HepG2 (cell line): ENCODE measurements around the gene C1QTNF6. TPM values are rescaled to one million over a fixed set of nuclear protein-coding genes. Genes with fewer than 3 reads are reported as not detected.

ENCODE experiments used
- ARID2 ChIP-seq: sonication (generic); formaldehyde crosslinking; IDR thresholded peaks from 2 replicates; pipeline ENCODE4 v1.8.1; 2022; ENCODE audit warnings: mild to moderate bottlenecking, missing genetic modification reagents, borderline replicate concordance
- ATF6 ChIP-seq: sonication (generic); formaldehyde crosslinking; conservative IDR thresholded peaks from 2 replicates; pipeline ENCODE4 v1.4.0; 2020; ENCODE audit warnings: missing genetic modification reagents
- CREBL2 ChIP-seq: sonication (generic); formaldehyde crosslinking; IDR thresholded peaks from 2 replicates; pipeline ENCODE4 v1.8.1; 2023; ENCODE audit warnings: missing genetic modification reagents, mild to moderate bottlenecking, borderline replicate concordance
- FOSL1 ChIP-seq: sonication (generic); formaldehyde crosslinking; IDR thresholded peaks from 2 replicates; pipeline ENCODE4 v1.9.0; 2021; ENCODE audit warnings: missing genetic modification reagents, borderline replicate concordance
- FUBP1 ChIP-seq: sonication (generic); formaldehyde crosslinking; IDR thresholded peaks from 2 replicates; pipeline ENCODE4 v1.5.1; 2020; ENCODE audit warnings: missing genetic modification reagents, mild to moderate bottlenecking, borderline replicate concordance
- HOXD1 ChIP-seq: sonication (generic); formaldehyde crosslinking; IDR thresholded peaks from 2 replicates; pipeline ENCODE4 v1.5.0; 2020; ENCODE audit warnings: missing genetic modification reagents
- MAFG ChIP-seq: sonication (generic); formaldehyde crosslinking; IDR thresholded peaks from 2 replicates; pipeline ENCODE4 v1.5.1; 2020; ENCODE audit warnings: mild to moderate bottlenecking, missing genetic modification reagents
- MXD4 ChIP-seq: IDR thresholded peaks from 2 replicates; pipeline ENCODE4 v1.6.1; 2016; ENCODE audit warnings: mild to moderate bottlenecking, missing biosample characterization, missing genetic modification reagents
- TEAD3 ChIP-seq: optimal IDR thresholded peaks from 2 replicates; pipeline ENCODE3; 2016; ENCODE audit warnings: borderline replicate concordance
- TEF ChIP-seq: sonication (generic); formaldehyde crosslinking; IDR thresholded peaks from 2 replicates; pipeline ENCODE4 v1.5.0; 2020; ENCODE audit warnings: missing genetic modification reagents
- TFAP4 ChIP-seq: sonication (generic); IDR thresholded peaks from 2 replicates; pipeline ENCODE4 v1.6.1; 2016; ENCODE audit warnings: low read depth, borderline replicate concordance
- ZBTB8A ChIP-seq: sonication (generic); formaldehyde crosslinking; IDR thresholded peaks from 2 replicates; pipeline ENCODE4 v1.4.0; 2020; ENCODE audit warnings: mild to moderate bottlenecking, low read depth, missing genetic modification reagents, borderline replicate concordance
- ZFP41 ChIP-seq: sonication (generic); formaldehyde crosslinking; IDR thresholded peaks from 2 replicates; pipeline ENCODE4 v1.4.0; 2020; ENCODE audit warnings: mild to moderate bottlenecking, missing genetic modification reagents, borderline replicate concordance
- ZNF274 ChIP-seq: sonication (generic); formaldehyde crosslinking; IDR thresholded peaks from 2 replicates; pipeline ENCODE4 v1.5.1; 2020; ENCODE audit warnings: mild to moderate bottlenecking, missing genetic modification reagents
- ZNF639 ChIP-seq: conservative IDR thresholded peaks from 2 replicates; pipeline ENCODE4 v1.6.1; 2018; ENCODE audit warnings: missing genetic modification reagents
- ZNF770 ChIP-seq: sonication (generic); formaldehyde crosslinking; IDR thresholded peaks from 2 replicates; pipeline ENCODE4 v1.5.0; 2020; ENCODE audit warnings: mild to moderate bottlenecking, missing genetic modification reagents
- ZNF780A ChIP-seq: sonication (generic); formaldehyde crosslinking; IDR thresholded peaks from 2 replicates; pipeline ENCODE4 v1.8.0; 2022; ENCODE audit warnings: mild to moderate bottlenecking, missing genetic modification reagents, moderate library complexity
- ZSCAN21 ChIP-seq: sonication (generic); formaldehyde crosslinking; IDR thresholded peaks from 2 replicates; pipeline ENCODE4 v1.8.0; 2022; ENCODE audit warnings: mild to moderate bottlenecking, missing genetic modification reagents, moderate library complexity, borderline replicate concordance
- ZSCAN22 ChIP-seq: sonication (generic); formaldehyde crosslinking; IDR thresholded peaks from 2 replicates; pipeline ENCODE4 v1.4.0; 2020; ENCODE audit warnings: mild to moderate bottlenecking, missing genetic modification reagents
- polyA plus RNA-seq, 8 experiments: library from polyadenylated mRNA; depleted of rRNA in 3 of 8; stranded (reverse) in 7 of 8; unstranded in 1 of 8; fragments of >200 nt; fragmentation: Illumina TruSeq in 4 of 8; extraction: Trizol in 4 of 8; gene quantifications; 2 replicates each; pipeline versions ENCODE4 v1.2.1 to v1.2.3, GENCODE V29; 2011 to 2016; ENCODE audit warnings: low read depth in 4 of 8, missing spikeins in 1 of 8, mixed read lengths in 1 of 8; ENCODE audit not compliant: insufficient read depth in 1 of 8
- total RNA-seq, 5 experiments: library from RNA; depleted of rRNA; stranded (reverse); fragments of >200 nt; fragmentation: Illumina TruSeq; extraction: Trizol; gene quantifications; 2 replicates each; pipeline ENCODE4 v1.2.3, GENCODE V29; 2016; ENCODE audit warnings: low read depth in 1 of 5

C1QTNF6 gene
- total and polyA plus RNA-seq, 2 of the 13 experiments (the other 11 are each of a cell fraction or from before 2014, with no cell fraction given) = 2.7 to 6.9 TPM

GRCh38 chr22:37199103-37199759, 11.2 kb upstream of the C1QTNF6 start (continued):
- TF ChIP-seq FUBP1 (CRISPR knock-in tag) (no peak), ZSCAN22 (0 out of 2 replicates have a peak, but pooled peaks have one; percentile 54), TEAD3 (CRISPR knock-in tag) (no peak), ZNF780A (CRISPR knock-in tag) (no peak; the same call in 1 of the 2 replicates), TFAP4 (no peak), FOSL1 (CRISPR knock-in tag) (no peak), MAFG (CRISPR knock-in tag) (no peak), ZNF770 (CRISPR knock-in tag) (0 out of 2 replicates have a peak, but pooled peaks have one; percentile 28), ATF6 (0 out of 2 replicates have a peak, but pooled peaks have one; percentile 21), ZNF274 (peak; percentile 81; the same call in 1 of the 2 replicates), MXD4 (CRISPR knock-in tag) (peak; percentile 52; the same call in 1 of the 2 replicates), ARID2 (CRISPR knock-in tag) (peak; percentile 52; the same call in 1 of the 2 replicates), ZNF639 (CRISPR knock-in tag) (no peak; the same call in 1 of the 2 replicates), ZFP41 (peak; percentile 22; the same call in 1 of the 2 replicates), ZSCAN21 (CRISPR knock-in tag) (0 out of 2 replicates have a peak, but pooled peaks have one; percentile 24), ZBTB8A (CRISPR knock-in tag) (no peak), TEF (0 out of 2 replicates have a peak, but pooled peaks have one; percentile 25), HOXD1 (CRISPR knock-in tag) (0 out of 2 replicates have a peak, but pooled peaks have one; percentile 50), CREBL2 (CRISPR knock-in tag) (peak; percentile 74; the same call in 1 of the 2 replicates)
